Frontal cortex (tissue), 4 donors: Measurements from ENCODE around the gene DISP3. TPM values are rescaled to one million over a fixed set of nuclear protein-coding genes. Genes with fewer than 3 reads are reported as not detected.

ENCODE experiments used
- DNase-seq, 2 donors: peaks; one replicate each; pipeline ENCODE4 v3.0.0; 2012; ENCODE audit warnings: low spot score in 2 of 2
- FAIRE-seq: peaks from 2 replicates; lab custom pipeline; 2012; peaks lifted over from hg19 to GRCh38; lab: Jason Lieb, UNC
- total RNA-seq: library from RNA; depleted of rRNA; stranded (reverse); fragments of >200 nt; gene quantifications from one replicate; pipeline ENCODE4 v1.2.3, GENCODE V29; 2014
- donor health status: control.
- donor health status: control.
- donor health status: control.

DISP3 gene
- total RNA-seq, 1 donor from 2014 or later: 12.2 TPM

- FAIRE-seq (no peak), DNase-seq (no peak)
Observed at GRCh38 chr1:11485191-11485590, 6.2 kb downstream of the DISP3 start.

DNA sequence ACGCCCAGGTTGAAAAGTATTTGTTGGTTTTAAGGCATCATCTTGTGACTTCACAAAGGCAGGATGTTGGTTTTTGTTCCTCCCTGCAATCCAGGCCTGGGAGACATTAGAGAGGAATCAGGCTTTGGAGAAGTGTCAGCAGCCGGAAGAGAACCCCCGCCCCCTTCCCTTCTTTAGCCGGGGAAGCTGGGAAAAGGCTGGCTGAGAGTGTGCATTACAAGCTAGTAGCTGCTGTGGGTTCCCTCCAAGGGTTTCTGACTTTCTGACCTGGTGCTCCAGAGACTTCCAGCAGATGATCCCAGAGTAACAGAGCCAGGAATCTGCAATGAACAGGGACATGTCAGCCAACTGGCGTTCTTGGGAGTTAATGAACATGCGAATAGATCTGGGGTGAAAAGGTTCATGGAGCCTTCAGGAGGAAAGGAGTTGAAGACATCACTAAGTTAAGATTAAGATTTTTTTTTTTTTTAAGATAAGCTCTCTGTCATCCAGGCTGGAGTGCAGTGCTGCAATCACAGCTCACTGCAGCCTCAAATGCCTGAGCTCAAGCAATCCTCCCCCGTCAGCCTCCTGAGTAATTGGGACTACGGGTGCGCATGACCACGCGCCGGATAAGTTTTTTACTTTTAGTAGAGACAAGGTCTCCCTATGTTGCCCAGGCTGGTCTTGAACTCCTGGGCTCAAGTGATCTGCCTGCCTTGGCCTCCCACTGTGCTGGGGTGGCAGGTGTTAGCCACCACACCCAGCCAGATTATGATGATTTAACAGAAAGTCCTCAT, 7.5 kb downstream of the DISP3 start:
- DNase-seq (no peak), FAIRE-seq (no peak)

DNA sequence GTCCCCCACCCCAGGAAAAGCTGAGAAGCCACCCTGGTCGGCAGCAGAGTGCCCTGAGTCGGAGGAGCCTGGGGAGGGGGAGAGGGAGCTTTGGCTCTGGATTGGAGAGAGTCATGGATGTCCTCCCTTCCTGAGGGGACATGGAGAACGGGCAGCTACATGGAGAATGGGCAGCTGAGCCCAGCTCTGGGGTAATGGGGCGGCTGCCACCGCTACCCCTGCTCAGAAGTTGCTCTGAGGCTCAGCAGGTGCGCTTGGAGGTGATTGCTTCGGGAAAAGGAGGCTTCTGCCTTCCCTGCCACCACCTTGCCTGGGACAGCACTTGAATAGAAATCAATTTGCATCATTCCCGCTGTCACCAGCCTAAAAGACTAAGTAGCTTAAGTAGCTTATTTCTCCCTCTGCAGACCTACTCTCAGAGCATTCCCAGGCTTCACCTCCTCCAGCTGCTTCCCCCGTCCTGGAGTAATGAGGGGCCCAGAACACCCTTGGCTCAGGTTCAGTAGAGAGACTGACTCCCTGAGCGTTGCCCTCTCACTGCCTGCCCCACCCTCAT, 8.3 kb downstream of the DISP3 start:
- FAIRE-seq: no peak
- DNase-seq: no peak

DNA sequence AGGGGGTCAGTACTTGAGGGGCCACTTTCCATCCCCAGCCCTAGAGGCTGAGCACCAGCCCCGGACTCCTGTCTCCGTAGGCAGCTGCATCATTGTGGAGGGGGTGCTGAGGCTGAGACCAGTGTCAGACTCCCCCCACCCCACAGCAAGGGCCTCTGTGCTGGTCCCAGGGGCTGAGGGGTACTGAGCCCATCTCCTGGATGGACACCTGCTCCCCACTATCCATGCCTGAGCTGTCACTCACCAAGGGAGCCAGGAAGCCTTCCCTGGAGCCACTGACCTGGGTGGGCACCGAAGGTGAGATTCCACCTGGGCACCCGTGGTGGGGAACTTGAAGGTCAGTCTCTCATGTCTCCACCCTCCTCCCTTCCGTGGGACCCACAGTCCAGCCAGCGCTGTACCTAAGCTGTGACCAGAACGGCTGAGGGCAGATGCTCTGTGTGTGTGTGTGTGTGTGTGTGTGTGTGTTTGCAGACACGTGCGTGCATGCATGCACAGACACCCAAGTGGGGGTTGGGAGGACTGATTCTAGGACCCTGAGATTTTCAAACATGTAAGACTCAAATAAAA, 9.3 kb downstream of the DISP3 start:
- no peak for FAIRE-seq

DNA sequence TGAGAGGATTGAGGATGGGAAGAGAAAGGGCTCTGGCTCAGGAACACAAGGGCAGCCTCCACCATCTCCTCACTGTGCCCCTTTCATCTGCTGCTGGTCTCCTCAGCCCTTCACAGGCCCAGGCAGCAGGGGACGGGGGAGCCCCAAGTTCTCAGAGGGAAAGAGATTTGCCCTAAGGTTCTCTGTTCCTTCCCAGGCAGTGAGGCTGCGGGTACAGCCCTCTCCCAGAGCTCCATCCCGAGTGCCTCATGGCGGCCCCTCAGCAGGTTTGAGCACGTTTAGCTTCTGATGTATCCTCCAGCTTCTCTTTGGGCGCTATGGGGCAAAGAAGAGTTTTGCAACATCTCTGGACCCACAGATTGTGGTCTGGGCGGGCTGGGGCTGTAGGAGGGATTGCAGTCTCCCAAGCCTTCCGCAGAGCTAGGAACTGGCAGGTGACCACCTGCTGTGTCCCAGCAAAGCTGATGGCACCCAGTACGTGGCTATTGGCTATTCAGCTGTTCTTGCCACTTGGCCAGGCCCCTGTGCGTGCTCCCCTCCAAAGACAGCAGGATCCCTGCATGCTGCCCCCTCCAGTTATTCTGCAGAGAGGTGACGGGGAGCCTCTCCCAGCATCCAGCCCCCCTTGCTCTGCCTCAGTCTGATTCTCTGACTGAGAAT, 10.1 kb downstream of the DISP3 start:
- DNase-seq (no peak), FAIRE-seq (no peak)

More for the DNA sequence above, 9.3 kb downstream of the DISP3 start:
- DNase-seq: no peak

GRCh38 chr1:11492235-11492634, 13.3 kb downstream of the DISP3 start:
- FAIRE-seq (no peak), DNase-seq (no peak)

GRCh38 chr1:11493972-11494655, 15.2 kb downstream of the DISP3 start:
- no peak for DNase-seq
- FAIRE-seq: no peak

DNA sequence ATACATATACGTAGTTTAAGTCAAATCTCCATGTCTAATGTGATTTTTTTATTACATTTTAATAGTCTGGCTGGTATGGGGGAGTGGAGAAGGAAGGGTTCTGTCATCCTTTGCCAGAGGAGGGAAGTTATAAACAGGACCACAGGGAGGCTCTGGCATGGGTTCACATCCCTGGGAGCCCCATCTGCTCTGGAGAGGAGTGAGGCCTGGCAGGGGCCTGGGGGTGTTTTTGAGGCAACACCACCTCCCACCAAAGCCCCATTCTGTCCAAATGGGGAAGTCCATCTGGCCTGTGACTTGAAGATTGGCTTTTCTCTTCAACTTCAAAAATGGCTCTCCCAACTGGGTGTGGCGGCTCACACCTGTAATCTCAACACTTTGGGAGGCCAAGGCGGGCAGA, 15.8 kb downstream of the DISP3 start:
- no peak for FAIRE-seq
- no peak for DNase-seq

- DNase-seq (no peak), FAIRE-seq (no peak)
Observed at GRCh38 chr1:11495579-11495978, 16.6 kb downstream of the DISP3 start.

DNA sequence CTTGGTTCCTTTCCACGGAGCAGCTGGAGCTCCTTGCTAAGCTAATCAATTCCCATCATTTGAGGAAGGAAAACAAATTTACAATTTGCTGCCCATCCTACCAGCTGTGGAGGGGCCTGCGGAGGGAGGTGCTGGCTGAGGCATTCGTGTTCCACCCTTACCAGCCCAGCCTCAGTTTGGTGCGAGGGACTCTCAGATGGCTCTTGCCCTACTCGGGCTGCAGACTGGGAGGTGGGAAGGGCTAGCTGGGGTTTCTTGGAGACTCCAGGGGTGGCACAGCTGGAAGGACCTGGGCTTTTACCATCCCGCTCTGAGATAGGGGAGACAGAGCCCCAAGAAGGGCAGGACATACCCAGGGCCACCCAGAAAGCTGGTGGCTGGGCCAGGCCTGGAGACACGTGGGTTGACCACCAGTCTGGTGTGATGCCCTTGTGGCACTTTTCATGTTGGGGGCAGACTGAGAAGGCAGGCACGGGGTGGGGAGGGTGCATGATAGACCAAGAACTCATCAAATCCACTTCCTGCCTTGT, 17.7 kb downstream of the DISP3 start:
- DNase-seq (no peak), FAIRE-seq (no peak)

- FAIRE-seq: no peak
Observed at GRCh38 chr1:11498956-11499594, 20.1 kb downstream of the DISP3 start.

DNA sequence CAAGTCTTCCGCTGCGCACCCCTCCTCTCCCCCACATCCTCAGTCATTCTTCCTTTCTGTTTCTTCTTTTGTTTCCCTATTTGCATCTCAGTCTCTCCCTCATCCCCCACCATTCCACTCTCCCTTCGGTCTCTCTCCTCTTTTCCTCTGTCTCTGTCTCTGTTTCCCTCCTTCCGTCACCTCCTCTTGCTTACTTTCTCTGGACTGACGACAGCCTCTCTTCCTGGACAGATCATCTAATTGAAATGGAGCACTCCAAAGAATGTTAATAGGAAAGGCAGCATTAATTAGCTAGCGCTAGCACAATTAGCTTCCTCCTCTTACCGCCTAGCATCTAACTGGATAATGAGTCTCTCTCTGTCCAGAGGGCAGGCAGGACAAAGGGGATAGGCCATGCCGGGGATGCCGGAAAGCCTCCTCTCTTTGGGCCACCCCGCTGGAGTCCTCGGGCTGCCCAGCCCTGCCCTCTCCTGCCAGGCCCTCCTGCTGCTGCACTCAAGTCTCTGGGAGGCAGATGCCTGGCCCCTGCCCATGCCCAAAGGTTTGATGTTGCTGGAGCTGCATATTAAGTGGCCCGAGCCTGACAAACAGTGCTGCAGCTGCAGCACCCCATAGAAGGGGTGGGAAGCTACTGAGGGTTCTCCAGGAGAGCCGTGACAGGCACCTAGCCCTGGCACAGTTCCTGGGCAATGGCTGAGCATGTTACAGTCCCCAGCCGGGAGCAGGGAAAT, 20.8 kb downstream of the DISP3 start:
- FAIRE-seq: no peak
- peak in 1 of 2 donors; percentile 36 for DNase-seq

More at GRCh38 chr1:11498956-11499594, 20.1 kb downstream of the DISP3 start:
- no peak for DNase-seq

GRCh38 chr1:11500881-11501280, 21.9 kb downstream of the DISP3 start:
- FAIRE-seq (no peak), DNase-seq (no peak)

DNA sequence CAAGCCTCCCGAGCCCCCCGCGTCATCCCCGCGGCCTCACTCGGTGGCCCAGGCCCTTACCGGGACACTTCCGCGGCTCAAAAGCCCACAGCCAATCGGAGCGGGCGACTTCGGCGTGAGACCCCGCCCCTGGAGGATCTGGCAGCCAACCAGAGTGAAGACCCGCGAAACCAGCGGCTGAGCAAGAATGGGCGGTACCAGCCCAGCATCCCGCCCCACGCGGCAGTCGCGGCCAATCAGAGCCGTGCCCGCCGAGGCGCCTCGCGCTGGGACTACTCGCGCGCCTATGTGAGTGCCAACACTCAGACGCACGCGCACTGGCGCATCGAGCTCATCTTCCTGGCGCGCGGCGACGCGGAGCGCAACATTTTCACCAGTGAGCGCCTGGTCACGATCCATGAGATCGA, 22.5 kb downstream of the DISP3 start:
- FAIRE-seq (no peak), DNase-seq (no peak)

DNA sequence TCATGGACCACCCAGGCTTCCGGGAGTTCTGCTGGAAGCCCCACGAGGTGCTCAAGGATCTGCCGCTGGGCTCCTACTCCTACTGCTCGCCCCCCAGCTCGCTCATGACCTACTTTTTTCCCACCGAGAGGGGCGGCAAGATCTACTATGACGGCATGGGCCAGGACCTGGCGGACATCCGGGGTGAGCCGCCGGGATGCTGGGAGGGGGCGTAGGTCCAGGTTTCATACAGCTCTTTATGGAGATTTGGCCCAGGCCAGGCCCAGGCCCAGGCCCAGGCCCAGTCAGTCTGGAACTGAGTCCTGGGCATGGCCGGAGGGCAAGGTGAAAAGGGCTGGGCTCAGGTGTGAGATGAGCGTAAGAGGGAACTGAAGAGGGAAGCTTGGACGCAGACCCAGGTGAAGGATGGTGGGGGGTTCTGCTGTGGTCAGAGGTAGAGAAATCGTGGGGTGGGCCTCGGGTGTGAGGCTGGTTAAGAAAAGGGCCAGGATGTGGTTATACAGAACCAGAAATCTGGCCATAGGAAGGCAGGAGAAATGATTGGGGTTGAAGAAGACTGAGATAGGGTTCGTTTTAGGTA, 23.0 kb downstream of the DISP3 start:
- FAIRE-seq: no peak

DNA sequence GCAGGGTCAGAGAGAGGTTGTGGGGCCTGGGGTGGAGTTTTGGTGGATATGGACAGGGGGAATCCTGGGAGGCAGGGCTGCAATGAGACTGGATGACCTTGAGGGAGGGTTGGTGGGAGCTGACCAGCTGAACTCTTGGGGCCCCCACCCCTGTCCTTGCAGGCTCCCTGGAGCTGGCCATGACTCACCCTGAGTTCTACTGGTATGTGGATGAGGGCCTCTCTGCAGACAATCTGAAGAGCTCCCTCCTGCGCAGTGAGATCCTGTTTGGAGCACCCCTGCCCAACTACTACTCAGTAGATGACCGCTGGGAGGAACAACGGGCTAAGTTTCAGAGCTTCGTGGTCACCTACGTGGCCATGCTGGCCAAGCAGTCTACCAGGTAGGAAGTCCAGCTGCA, 23.6 kb downstream of the DISP3 start:
- FAIRE-seq: no peak
- DNase-seq: no peak

More for the DNA sequence above, 23.0 kb downstream of the DISP3 start:
- no peak for DNase-seq

GRCh38 chr1:11504599-11504998, 25.6 kb downstream of the DISP3 start:
- FAIRE-seq (no peak), DNase-seq (no peak)
